Endodermal cell (in vitro differentiated cells): ENCODE results near the gene MADD. TPM values are rescaled to one million over a fixed set of nuclear protein-coding genes. Genes with fewer than 3 reads are reported as not detected.

ENCODE experiments used
- DNase-seq: peaks from one replicate; pipeline ENCODE4 v3.0.0-alpha.2; 2017
- H3K27ac ChIP-seq: 2 replicates; pipeline ENCODE4 v1.5.1; 2013; ENCODE audit warnings: mild to moderate bottlenecking, low read depth, low read length, moderate library complexity
- H3K27me3 ChIP-seq: 2 replicates; pipeline ENCODE4 v1.6.1; 2013; ENCODE audit warnings: mild to moderate bottlenecking, low read length, moderate library complexity; ENCODE audit not compliant: insufficient read depth, control insufficient read depth, poor library complexity, severe bottlenecking
- H3K36me3 ChIP-seq: 2 replicates; pipeline ENCODE4 v1.7.0; 2013; ENCODE audit warnings: mild to moderate bottlenecking, low read length, moderate library complexity; ENCODE audit not compliant: control insufficient read depth, insufficient read depth
- H3K4me1 ChIP-seq: one replicate; pipeline ENCODE4 v1.7.0; 2013; ENCODE audit warnings: low read length; ENCODE audit not compliant: control insufficient read depth, insufficient read depth
- H3K4me3 ChIP-seq: 2 replicates; pipeline ENCODE4 v1.5.1; 2013; ENCODE audit warnings: mild to moderate bottlenecking, low read length, moderate library complexity
- H3K9ac ChIP-seq: 2 replicates; pipeline ENCODE4 v1.6.1; 2013; ENCODE audit warnings: mild to moderate bottlenecking, low read length, moderate library complexity; ENCODE audit not compliant: poor library complexity, severe bottlenecking; ENCODE audit errors: extremely low read depth
- H3K9me3 ChIP-seq: 2 replicates; pipeline ENCODE4 v1.6.1; 2013; ENCODE audit warnings: mild to moderate bottlenecking, low read length, moderate library complexity; ENCODE audit not compliant: control insufficient read depth
- H3K27ac Mint-ChIP-seq: 2 replicates; pipeline ENCODE4 v1.8.0; 2020; ENCODE audit warnings: mixed read lengths
- H3K27me3 Mint-ChIP-seq: 2 replicates; pipeline ENCODE4 v1.8.0; 2021; ENCODE audit warnings: mild to moderate bottlenecking, mixed read lengths; ENCODE audit not compliant: insufficient read depth
- H3K36me3 Mint-ChIP-seq: 2 replicates; pipeline ENCODE4 v1.8.0; 2020; ENCODE audit warnings: low read depth, mixed read lengths
- H3K4me1 Mint-ChIP-seq: 2 replicates; pipeline ENCODE4 v1.8.0; 2020; ENCODE audit warnings: mixed read lengths
- H3K4me3 Mint-ChIP-seq: 2 replicates; pipeline ENCODE4 v1.8.0; 2020; ENCODE audit warnings: mild to moderate bottlenecking, moderate library complexity, mixed read lengths
- H3K9me3 Mint-ChIP-seq: 2 replicates; pipeline ENCODE4 v1.8.0; 2020; ENCODE audit warnings: mild to moderate bottlenecking, mixed read lengths
- WGBS, 2 experiments: methylation state at CpG; one replicate each; pipeline versions ENCODE4 v1.1.5 to v1.1.7; 2013; ENCODE audit warnings: missing lambda C conversion rate in 2 of 2, mixed read lengths in 1 of 2; ENCODE audit not compliant: insufficient coverage in 1 of 2, insufficient read length in 1 of 2; 5-methylcytosine and 5-hydroxymethylcytosine counted together
- total RNA-seq, 2 donors: library from RNA; stranded (reverse); fragmentation: NEBNext Ultra II Directional in 1 of 2; extraction: Animal tissue kit (Norgen Biotek cat#: 25700) in 1 of 2; gene quantifications; 2 replicates in 1 of 2; 3 replicates in 1 of 2; pipeline ENCODE4 v1.2.1, GENCODE V29; 2021
- TF ChIP-seq, protein P1 (sequence below): fragments of 200-600 bp; sonication (generic); conservative IDR thresholded peaks from 2 replicates; pipeline ENCODE4 v1.5.0; 2021; ENCODE audit warnings: antibody characterized with exemption, mild to moderate bottlenecking

Gene MADD
- total RNA-seq, 2 donors from 2014 or later: 30.2 to 36.0 TPM

DNA sequence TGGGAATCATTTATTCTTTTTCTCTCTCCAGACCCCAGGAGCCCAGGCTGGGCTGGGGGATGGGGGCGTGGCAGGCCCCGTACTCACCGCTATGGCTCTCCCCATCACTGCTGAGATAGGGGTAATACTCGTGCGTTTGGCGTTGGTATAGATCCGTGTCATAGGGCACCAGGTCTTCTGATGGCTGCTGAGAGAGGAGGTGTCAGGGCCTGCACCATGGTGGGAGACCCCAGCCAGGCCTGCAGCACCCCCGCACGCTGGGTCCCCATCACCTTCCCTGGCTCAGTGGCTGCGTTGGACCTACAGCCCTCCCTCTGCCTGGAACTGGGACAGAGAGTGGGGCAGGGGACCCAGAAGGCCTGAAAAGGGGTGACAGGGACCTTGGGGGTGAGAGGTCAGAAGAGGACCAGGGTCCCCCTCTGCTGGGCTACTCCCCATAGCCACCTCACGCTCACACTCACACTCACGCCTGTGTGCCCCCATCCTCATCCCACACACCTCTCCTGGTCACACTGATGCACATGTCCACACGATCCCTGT, 105.7 kb downstream of the MADD start:
- TF ChIP-seq, protein P1, sequence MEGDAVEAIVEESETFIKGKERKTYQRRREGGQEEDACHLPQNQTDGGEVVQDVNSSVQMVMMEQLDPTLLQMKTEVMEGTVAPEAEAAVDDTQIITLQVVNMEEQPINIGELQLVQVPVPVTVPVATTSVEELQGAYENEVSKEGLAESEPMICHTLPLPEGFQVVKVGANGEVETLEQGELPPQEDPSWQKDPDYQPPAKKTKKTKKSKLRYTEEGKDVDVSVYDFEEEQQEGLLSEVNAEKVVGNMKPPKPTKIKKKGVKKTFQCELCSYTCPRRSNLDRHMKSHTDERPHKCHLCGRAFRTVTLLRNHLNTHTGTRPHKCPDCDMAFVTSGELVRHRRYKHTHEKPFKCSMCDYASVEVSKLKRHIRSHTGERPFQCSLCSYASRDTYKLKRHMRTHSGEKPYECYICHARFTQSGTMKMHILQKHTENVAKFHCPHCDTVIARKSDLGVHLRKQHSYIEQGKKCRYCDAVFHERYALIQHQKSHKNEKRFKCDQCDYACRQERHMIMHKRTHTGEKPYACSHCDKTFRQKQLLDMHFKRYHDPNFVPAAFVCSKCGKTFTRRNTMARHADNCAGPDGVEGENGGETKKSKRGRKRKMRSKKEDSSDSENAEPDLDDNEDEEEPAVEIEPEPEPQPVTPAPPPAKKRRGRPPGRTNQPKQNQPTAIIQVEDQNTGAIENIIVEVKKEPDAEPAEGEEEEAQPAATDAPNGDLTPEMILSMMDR: no peak
- no peak overlapping the region for H3K4me3 Mint-ChIP-seq
- no peaks in the 10 kb centered on the region for H3K4me1 Mint-ChIP-seq

DNA sequence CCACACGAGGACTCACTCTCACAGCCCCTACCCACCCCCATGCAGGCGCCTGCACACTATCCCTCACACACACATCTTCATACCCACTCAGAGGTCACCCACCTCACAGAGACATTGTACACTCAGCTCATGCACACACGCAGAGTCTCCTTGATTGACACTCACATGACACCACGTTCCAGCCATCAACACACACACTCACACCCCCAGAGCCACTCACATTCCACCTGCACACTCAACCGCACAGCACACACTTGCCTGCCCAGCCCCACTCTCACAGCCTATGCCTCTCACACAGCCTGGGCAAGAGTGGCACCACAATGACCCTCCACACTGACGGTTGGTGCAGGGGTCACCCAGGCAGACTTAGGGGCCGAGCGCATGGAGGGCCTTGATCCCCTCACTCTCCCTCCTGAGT, 106.2 kb downstream of the MADD start:
- whole genome bisulfite sequencing, 2 experiments: 91 to 93% methylated on average over 6 to 8 of the region's 8 CpGs
- Histone ChIP-seq H3K27me3 (no peaks in the 10 kb centered on the region), H3K27ac (no peak overlapping the region), H3K4me1 (no peaks in the 10 kb centered on the region), H3K4me3 (no peak overlapping the region), H3K36me3 (no peaks in the 10 kb centered on the region), H3K9ac (no peak overlapping the region), H3K9me3 (no peaks in the 10 kb centered on the region)
- no peaks in the 10 kb centered on the region for H3K36me3 Mint-ChIP-seq
- no peak overlapping the region for H3K27ac Mint-ChIP-seq
- no peaks in the 10 kb centered on the region for H3K4me1 Mint-ChIP-seq
- TF ChIP-seq, protein P1: no peak
- no peaks in the 10 kb centered on the region for H3K27me3 Mint-ChIP-seq
- no peaks in the 10 kb centered on the region for H3K9me3 Mint-ChIP-seq
- DNase-seq: no peak
- H3K4me3 Mint-ChIP-seq: no peak overlapping the region

More for the DNA sequence above, 105.7 kb downstream of the MADD start:
- no peaks in the 10 kb centered on the region for H3K9me3 ChIP-seq
- 93 to 96% methylated on average over 9 to 13 of the region's 13 CpGs for WGBS, 2 experiments
- no peaks in the 10 kb centered on the region for H3K9me3 Mint-ChIP-seq
- H3K36me3 Mint-ChIP-seq: no peaks in the 10 kb centered on the region
- no peaks in the 10 kb centered on the region for H3K36me3 ChIP-seq
- DNase-seq: no peak
- H3K27me3 Mint-ChIP-seq: no peaks in the 10 kb centered on the region
- H3K27ac ChIP-seq: no peak overlapping the region
- H3K27me3 ChIP-seq: no peaks in the 10 kb centered on the region
- H3K9ac ChIP-seq: no peak overlapping the region
- no peak overlapping the region for H3K27ac Mint-ChIP-seq
- no peak overlapping the region for H3K4me3 ChIP-seq
- H3K4me1 ChIP-seq: no peaks in the 10 kb centered on the region

DNA sequence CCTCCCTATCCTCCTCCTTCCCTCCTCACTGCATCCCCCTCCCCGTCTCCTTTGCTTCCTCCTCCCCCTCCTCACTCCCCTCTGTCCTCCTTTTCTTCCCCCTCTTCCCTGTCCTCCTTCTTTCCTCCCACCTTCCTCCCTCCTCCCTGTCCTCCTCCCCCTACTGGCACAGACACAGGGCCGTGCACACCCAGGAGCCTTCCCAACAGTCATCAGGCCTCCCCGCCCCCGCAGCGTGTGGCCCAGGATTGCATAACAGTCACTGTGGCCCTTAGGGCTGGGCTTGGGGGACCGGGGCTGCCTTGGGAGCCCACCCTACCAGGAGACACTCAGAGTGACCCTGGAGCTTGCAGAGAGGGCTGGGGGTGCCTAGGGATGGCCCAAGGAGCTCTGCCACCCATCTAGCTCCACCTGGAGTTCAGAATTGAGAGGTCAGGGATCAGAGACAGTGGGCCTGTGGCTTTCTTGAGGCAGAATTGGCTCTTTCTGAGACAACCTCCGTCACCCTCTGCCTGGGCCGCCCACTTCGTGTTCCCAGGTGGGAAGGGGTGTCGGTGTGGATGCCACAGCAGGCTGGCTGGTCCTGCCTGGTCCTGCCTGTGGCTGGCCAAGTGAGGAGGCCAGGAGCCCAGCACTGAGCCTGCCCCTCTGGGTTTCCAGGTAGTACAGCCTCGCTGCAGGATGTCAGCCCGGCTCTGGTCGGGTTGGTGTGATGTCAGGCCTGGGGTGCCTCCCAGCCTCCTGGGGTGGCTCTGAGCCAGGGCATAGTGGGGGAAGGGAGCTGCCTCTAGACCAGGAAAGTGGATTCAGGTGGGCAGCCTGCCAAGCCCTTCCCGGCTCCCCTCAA, 106.8 kb downstream of the MADD start:
- Mint-ChIP-seq H3K27ac (no peak overlapping the region), H3K36me3 (no peaks in the 10 kb centered on the region), H3K27me3 (no peaks in the 10 kb centered on the region), H3K4me1 (no peaks in the 10 kb centered on the region), H3K9me3 (no peaks in the 10 kb centered on the region), H3K4me3 (no peak overlapping the region)
- no peaks in the 10 kb centered on the region for H3K9me3 ChIP-seq
- no peak overlapping the region for H3K4me3 ChIP-seq
- no peaks in the 10 kb centered on the region for H3K27me3 ChIP-seq
- H3K9ac ChIP-seq: no peak overlapping the region
- TF ChIP-seq, protein P1: peak; percentile 48
- 80 to 87% methylated on average over 3 to 14 of the region's 14 CpGs for WGBS, 2 experiments
- DNase-seq: no peak
- no peaks in the 10 kb centered on the region for H3K36me3 ChIP-seq
- H3K27ac ChIP-seq: no peak overlapping the region
- H3K4me1 ChIP-seq: no peaks in the 10 kb centered on the region
